K562 (cell line): Measurements from ENCODE around the gene RHOF. TPM values are rescaled to one million over a fixed set of nuclear protein-coding genes. Genes with fewer than 3 reads are reported as not detected.

Experiments
- BRD4 ChIP-seq: fragments of 200-600 bp; sonication (generic); IDR thresholded peaks from 2 replicates; pipeline ENCODE4 v1.6.1; 2017; ENCODE audit warnings: inconsistent platforms
- CREB1 ChIP-seq, 2 experiments: sonication (generic) in 1 of 2; formaldehyde crosslinking in 1 of 2; IDR thresholded peaks; 2 replicates each; pipeline versions ENCODE4 v1.6.1 to v1.8.0; 2012 to 2022; ENCODE audit warnings: inconsistent platforms in 1 of 2, mild to moderate bottlenecking in 1 of 2, missing genetic modification reagents in 1 of 2, moderate library complexity in 1 of 2
- CTBP1 ChIP-seq: fragments of 450-650 bp; IDR thresholded peaks from 2 replicates; pipeline ENCODE4 v1.6.1; 2016; ENCODE audit warnings: borderline replicate concordance
- DDX20 ChIP-seq: fragments of 450-650 bp; IDR thresholded peaks from 2 replicates; pipeline ENCODE4 v1.6.1; 2016; ENCODE audit warnings: missing genetic modification characterization, low read depth, mild to moderate bottlenecking, missing compliant biosample characterization, moderate library complexity
- DIDO1 ChIP-seq: fragments of 450-650 bp; IDR thresholded peaks from 2 replicates; pipeline ENCODE4 v1.6.1; 2016; ENCODE audit warnings: low read depth, missing biosample characterization, missing genetic modification characterization
- FOSL1 ChIP-seq: fragments of 200-800 bp; sonication (Bioruptor generic); conservative IDR thresholded peaks from 2 replicates; pipeline ENCODE4 v1.6.1; 2016; ENCODE audit warnings: missing genetic modification characterization, missing compliant biosample characterization
- FOXA3 ChIP-seq, 2 experiments: fragments of 450-650 bp in 1 of 2; sonication (generic) in 1 of 2; formaldehyde crosslinking; IDR thresholded peaks in 1 of 2; conservative IDR thresholded peaks in 1 of 2; 2 replicates each; pipeline versions ENCODE4 v1.4.0 to v1.8.0; 2020 to 2022; ENCODE audit warnings: mild to moderate bottlenecking in 2 of 2, missing genetic modification reagents in 1 of 2
- MIER1 ChIP-seq: fragments of 450-650 bp; IDR thresholded peaks from 2 replicates; pipeline ENCODE4 v1.6.1; 2016; ENCODE audit warnings: antibody characterized with exemption, mild to moderate bottlenecking, low read depth
- SIX5 ChIP-seq, 2 experiments: IDR thresholded peaks; 2 replicates each; pipeline ENCODE4 v1.6.1; 2011; ENCODE audit warnings: low read length in 2 of 2, borderline replicate concordance in 1 of 2, low read depth in 1 of 2, mild to moderate bottlenecking in 1 of 2, moderate library complexity in 1 of 2; ENCODE audit not compliant: insufficient read depth in 1 of 2
- SMARCE1 ChIP-seq: fragments of 450-650 bp; IDR thresholded peaks from 2 replicates; pipeline ENCODE4 v1.7.1; 2016; ENCODE audit warnings: mild to moderate bottlenecking
- SUPT5H ChIP-seq: fragments of 450-650 bp; IDR thresholded peaks from 2 replicates; pipeline ENCODE4 v1.6.1; 2016
- TCFL5 ChIP-seq: fragments of 250-450 bp; sonication (Bioruptor Pico); conservative IDR thresholded peaks from 2 replicates; pipeline ENCODE4 v1.6.1; 2021; ENCODE audit warnings: mild to moderate bottlenecking, moderate library complexity, matching md5 sums
- THRAP3 ChIP-seq: fragments of 450-650 bp; IDR thresholded peaks from 2 replicates; pipeline ENCODE4 v1.6.1; 2016; ENCODE audit warnings: mild to moderate bottlenecking, inconsistent platforms, borderline replicate concordance
- ZNF696 ChIP-seq: fragments of 250-450 bp; sonication (Bioruptor Pico); conservative IDR thresholded peaks from 2 replicates; pipeline ENCODE4 v1.4.0; 2020; ENCODE audit warnings: mild to moderate bottlenecking, moderate library complexity
- polyA plus RNA-seq, 8 experiments: library from polyadenylated mRNA; depleted of rRNA in 4 of 8; stranded (reverse) in 5 of 8; unstranded in 3 of 8; fragments of >200 nt; fragmentation: Nextera tagmentation in 2 of 8; fragmentation: Illumina TruSeq in 1 of 8; extraction: Ambion mirVana in 2 of 8; extraction: Trizol in 1 of 8; gene quantifications; 2 replicates each; pipeline versions ENCODE4 v1.2.1 to v1.2.3, GENCODE V29; 2011 to 2014; ENCODE audit warnings: inconsistent platforms in 1 of 8, missing spikeins in 1 of 8
- total RNA-seq, 7 experiments: library from RNA; depleted of rRNA in 6 of 7; stranded (reverse); fragments of >200 nt in 6 of 7; fragmentation: Illumina TruSeq in 2 of 7; extraction: Trizol in 2 of 7; gene quantifications; 2 replicates each; pipeline versions ENCODE4 v1.2.1 to v1.2.3, GENCODE V29; 2011 to 2021; ENCODE audit warnings: low replicate concordance in 1 of 7
- TF ChIP-seq, protein P1 (sequence below): sonication (generic); formaldehyde crosslinking; IDR thresholded peaks from 2 replicates; pipeline ENCODE4 v1.8.1; 2023; ENCODE audit warnings: missing genetic modification reagents, mild to moderate bottlenecking, borderline replicate concordance
- TF ChIP-seq, protein P2 (sequence below): sonication (generic); IDR thresholded peaks from 2 replicates; pipeline ENCODE4 v1.6.1; 2016
- TF ChIP-seq, protein P3 (sequence below): fragments of 250-450 bp; sonication (Bioruptor Pico); IDR thresholded peaks from 2 replicates; pipeline ENCODE4 v1.4.0; 2020; ENCODE audit warnings: mild to moderate bottlenecking, moderate library complexity, borderline replicate concordance

RHOF gene
- total and polyA plus RNA-seq, 9 of the 15 experiments (the other 6 are each of a cell fraction or from before 2014, with no cell fraction given): 0.13 to 10.1 (median 4.0) TPM

DNA sequence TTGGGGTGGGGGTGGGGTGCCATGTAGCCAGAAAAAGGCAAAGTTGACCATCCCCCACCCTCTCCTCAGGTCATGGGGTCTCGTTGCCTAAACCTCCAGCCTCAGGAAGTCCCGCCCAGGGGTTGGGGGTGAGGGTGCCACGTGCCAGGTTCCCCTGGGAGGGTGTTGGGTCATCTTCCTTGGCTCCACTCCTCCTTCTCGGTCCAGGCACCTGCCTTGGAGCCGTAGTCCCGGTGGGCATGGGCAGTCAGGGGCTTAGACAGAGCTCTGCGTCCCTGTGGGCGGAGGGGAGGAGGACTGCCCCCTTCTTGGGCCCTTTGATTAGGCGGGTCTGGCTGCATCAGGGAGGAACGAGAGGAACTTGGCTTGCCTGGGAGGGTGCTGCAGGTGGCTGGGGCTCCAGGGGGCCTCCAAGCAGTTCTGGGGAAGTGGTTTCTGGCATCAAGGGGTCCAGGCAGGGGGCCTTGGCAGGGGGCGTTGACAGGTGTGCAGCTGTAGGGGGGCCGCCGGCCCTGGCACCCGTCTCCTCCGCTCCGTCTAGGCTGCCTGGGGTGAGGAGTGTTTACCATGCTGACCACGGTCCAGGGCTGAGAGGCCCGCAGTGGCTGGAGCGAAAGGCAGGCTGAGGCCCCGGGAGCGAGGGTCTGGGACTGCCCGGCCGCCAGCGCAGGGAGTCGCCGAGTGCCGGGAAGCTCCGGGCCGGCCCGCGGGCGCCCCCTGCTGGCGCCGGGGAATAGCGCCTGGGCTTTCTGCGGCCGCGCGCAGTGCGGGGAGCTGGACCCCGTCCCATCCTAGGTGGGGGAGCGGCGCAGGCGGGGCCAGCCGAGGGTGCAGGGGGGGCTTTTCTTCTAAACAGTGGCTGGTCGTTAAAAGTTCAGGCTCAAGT is 18.2 kb upstream of the RHOF start (continued):
- no peak for TF ChIP-seq ZNF696 (CRISPR knock-in tag)
- TF ChIP-seq, protein P1, sequence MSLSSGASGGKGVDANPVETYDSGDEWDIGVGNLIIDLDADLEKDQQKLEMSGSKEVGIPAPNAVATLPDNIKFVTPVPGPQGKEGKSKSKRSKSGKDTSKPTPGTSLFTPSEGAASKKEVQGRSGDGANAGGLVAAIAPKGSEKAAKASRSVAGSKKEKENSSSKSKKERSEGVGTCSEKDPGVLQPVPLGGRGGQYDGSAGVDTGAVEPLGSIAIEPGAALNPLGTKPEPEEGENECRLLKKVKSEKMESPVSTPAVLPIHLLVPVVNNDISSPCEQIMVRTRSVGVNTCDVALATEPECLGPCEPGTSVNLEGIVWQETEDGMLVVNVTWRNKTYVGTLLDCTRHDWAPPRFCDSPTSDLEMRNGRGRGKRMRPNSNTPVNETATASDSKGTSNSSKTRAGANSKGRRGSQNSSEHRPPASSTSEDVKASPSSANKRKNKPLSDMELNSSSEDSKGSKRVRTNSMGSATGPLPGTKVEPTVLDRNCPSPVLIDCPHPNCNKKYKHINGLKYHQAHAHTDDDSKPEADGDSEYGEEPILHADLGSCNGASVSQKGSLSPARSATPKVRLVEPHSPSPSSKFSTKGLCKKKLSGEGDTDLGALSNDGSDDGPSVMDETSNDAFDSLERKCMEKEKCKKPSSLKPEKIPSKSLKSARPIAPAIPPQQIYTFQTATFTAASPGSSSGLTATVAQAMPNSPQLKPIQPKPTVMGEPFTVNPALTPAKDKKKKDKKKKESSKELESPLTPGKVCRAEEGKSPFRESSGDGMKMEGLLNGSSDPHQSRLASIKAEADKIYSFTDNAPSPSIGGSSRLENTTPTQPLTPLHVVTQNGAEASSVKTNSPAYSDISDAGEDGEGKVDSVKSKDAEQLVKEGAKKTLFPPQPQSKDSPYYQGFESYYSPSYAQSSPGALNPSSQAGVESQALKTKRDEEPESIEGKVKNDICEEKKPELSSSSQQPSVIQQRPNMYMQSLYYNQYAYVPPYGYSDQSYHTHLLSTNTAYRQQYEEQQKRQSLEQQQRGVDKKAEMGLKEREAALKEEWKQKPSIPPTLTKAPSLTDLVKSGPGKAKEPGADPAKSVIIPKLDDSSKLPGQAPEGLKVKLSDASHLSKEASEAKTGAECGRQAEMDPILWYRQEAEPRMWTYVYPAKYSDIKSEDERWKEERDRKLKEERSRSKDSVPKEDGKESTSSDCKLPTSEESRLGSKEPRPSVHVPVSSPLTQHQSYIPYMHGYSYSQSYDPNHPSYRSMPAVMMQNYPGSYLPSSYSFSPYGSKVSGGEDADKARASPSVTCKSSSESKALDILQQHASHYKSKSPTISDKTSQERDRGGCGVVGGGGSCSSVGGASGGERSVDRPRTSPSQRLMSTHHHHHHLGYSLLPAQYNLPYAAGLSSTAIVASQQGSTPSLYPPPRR: 0 out of 2 replicates have a peak, but pooled peaks have one; percentile 53
- TF ChIP-seq SIX5 (IDR thresholded peaks at IDR 0.05; ENCODE audit: borderline replicate concordance in 1 of 2, insufficient read depth in 1 of 2, low read depth in 1 of 2, low read length in 2 of 2): no peak
- TF ChIP-seq CREB1 (IDR thresholded peaks at IDR 0.05): no peak
- no peak for TF ChIP-seq CREB1 (CRISPR knock-in tag; IDR thresholded peaks at IDR 0.05)
- TF ChIP-seq BRD4: no peak
- TF ChIP-seq FOSL1 (tag): peak; percentile 45
- TF ChIP-seq DDX20 (tag): no peak
- no peak for TF ChIP-seq TCFL5 (CRISPR knock-in tag)
- TF ChIP-seq, protein P2, sequence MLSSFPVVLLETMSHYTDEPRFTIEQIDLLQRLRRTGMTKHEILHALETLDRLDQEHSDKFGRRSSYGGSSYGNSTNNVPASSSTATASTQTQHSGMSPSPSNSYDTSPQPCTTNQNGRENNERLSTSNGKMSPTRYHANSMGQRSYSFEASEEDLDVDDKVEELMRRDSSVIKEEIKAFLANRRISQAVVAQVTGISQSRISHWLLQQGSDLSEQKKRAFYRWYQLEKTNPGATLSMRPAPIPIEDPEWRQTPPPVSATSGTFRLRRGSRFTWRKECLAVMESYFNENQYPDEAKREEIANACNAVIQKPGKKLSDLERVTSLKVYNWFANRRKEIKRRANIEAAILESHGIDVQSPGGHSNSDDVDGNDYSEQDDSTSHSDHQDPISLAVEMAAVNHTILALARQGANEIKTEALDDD: no peak
- no peak for TF ChIP-seq THRAP3
- no peak for TF ChIP-seq SMARCE1
- TF ChIP-seq MIER1: no peak
- no peak for TF ChIP-seq FOXA3 (CRISPR knock-in tag; conservative IDR thresholded peaks at IDR 0.05 in 1 of 2, IDR thresholded peaks at IDR 0.05 in 1 of 2)
- 0 out of 2 replicates have a peak, but pooled peaks have one; percentile 19 for TF ChIP-seq CTBP1
- TF ChIP-seq SUPT5H: no peak
- no peak for TF ChIP-seq DIDO1 (tag)
- TF ChIP-seq, protein P3, sequence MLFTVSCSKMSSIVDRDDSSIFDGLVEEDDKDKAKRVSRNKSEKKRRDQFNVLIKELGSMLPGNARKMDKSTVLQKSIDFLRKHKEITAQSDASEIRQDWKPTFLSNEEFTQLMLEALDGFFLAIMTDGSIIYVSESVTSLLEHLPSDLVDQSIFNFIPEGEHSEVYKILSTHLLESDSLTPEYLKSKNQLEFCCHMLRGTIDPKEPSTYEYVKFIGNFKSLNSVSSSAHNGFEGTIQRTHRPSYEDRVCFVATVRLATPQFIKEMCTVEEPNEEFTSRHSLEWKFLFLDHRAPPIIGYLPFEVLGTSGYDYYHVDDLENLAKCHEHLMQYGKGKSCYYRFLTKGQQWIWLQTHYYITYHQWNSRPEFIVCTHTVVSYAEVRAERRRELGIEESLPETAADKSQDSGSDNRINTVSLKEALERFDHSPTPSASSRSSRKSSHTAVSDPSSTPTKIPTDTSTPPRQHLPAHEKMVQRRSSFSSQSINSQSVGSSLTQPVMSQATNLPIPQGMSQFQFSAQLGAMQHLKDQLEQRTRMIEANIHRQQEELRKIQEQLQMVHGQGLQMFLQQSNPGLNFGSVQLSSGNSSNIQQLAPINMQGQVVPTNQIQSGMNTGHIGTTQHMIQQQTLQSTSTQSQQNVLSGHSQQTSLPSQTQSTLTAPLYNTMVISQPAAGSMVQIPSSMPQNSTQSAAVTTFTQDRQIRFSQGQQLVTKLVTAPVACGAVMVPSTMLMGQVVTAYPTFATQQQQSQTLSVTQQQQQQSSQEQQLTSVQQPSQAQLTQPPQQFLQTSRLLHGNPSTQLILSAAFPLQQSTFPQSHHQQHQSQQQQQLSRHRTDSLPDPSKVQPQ (CRISPR knock-in tag): no peak
